HCT116 (cell line): ENCODE results near the gene NFASC.

Source experiments
- CTCF ChIP-seq, 3 experiments: fragments of 200-600 bp in 1 of 3; sonication (generic) in 1 of 3; IDR thresholded peaks in 2 of 3; conservative IDR thresholded peaks in 1 of 3; 2 replicates each; pipeline ENCODE4 v1.5.1; 2012 to 2017; ENCODE audit warnings: low read depth in 2 of 3, low read length in 2 of 3, antibody characterized with exemption in 1 of 3, borderline replicate concordance in 1 of 3, control low read depth in 1 of 3, mild to moderate bottlenecking in 1 of 3, mixed read lengths in 1 of 3, mixed run types in 1 of 3, moderate library complexity in 1 of 3; ENCODE audit not compliant: insufficient read depth in 1 of 3
- ELF1 ChIP-seq: IDR thresholded peaks from 2 replicates; pipeline ENCODE4 v1.6.1; 2012; ENCODE audit warnings: low read depth, borderline replicate concordance
- FOSL1 ChIP-seq: IDR thresholded peaks from 2 replicates; pipeline ENCODE4 v1.6.1; 2012; ENCODE audit warnings: low read depth
- MAX ChIP-seq: IDR thresholded peaks from 2 replicates; pipeline ENCODE4 v1.6.1; 2012
- POLR2A ChIP-seq: IDR thresholded peaks from 2 replicates; pipeline ENCODE4 v1.7.0; 2011; ENCODE audit warnings: borderline replicate concordance; ENCODE audit not compliant: insufficient read depth, insufficient read length; ENCODE audit errors: extremely low read depth
- POLR2AphosphoS5 ChIP-seq: IDR thresholded peaks from 2 replicates; pipeline ENCODE4 v1.6.1; 2011; ENCODE audit warnings: mild to moderate bottlenecking, low read depth, low read length, moderate library complexity
- RAD21 ChIP-seq: IDR thresholded peaks from 2 replicates; pipeline ENCODE4 v1.6.1; 2012; ENCODE audit warnings: low read depth, mild to moderate bottlenecking
- REST ChIP-seq: IDR thresholded peaks from 2 replicates; pipeline ENCODE4 v1.6.1; 2012; ENCODE audit warnings: low read depth
- SIN3A ChIP-seq: IDR thresholded peaks from 2 replicates; pipeline ENCODE4 v1.6.1; 2012; ENCODE audit warnings: low read depth
- YY1 ChIP-seq: IDR thresholded peaks from 2 replicates; pipeline ENCODE4 v1.6.1; 2011; ENCODE audit warnings: low read length, low read depth, moderate library complexity, mild to moderate bottlenecking; ENCODE audit not compliant: insufficient replicate concordance; ENCODE audit errors: extremely low read depth
- ZBTB33 ChIP-seq: IDR thresholded peaks from 2 replicates; pipeline ENCODE4 v1.6.1; 2011; ENCODE audit warnings: mild to moderate bottlenecking, low read length, moderate library complexity; ENCODE audit not compliant: insufficient replicate concordance; ENCODE audit errors: extremely low read depth
- ZFX ChIP-seq: fragments of 450-650 bp; IDR thresholded peaks from 2 replicates; pipeline ENCODE4 v1.6.1; 2017
- ZNF274 ChIP-seq: fragments of 200-500 bp; sonication (Bioruptor generic); IDR thresholded peaks from 2 replicates; pipeline ENCODE4 v1.6.1; 2014; ENCODE audit warnings: mild to moderate bottlenecking, low read depth, low read length, inconsistent platforms

- TF ChIP-seq CTCF (IDR thresholded peaks at IDR 0.05 in 2 of 3, conservative IDR thresholded peaks at IDR 0.05 in 1 of 3; ENCODE audit: borderline replicate concordance in 1 of 3, insufficient read depth in 1 of 3, low read depth in 2 of 3, low read length in 2 of 3) (peak; percentile 42 to 63 (median 48); a peak in 4 of 6 replicates), RAD21 (peak; percentile 37; the same call in 1 of the 2 replicates), POLR2A (no peak), POLR2AphosphoS5 (no peak), YY1 (no peak), ZNF274 (no peak), MAX (no peak), REST (no peak), ZFX (no peak), ZBTB33 (no peak), FOSL1 (no peak), ELF1 (no peak), SIN3A (no peak)
Observed at GRCh38 chr1:205066141-205066818, 195.6 kb downstream of the NFASC start.
